Testis (tissue), 3 donors: Measurements from ENCODE around the gene CFAP20. TPM values are rescaled to one million over a fixed set of nuclear protein-coding genes. Genes with fewer than 3 reads are reported as not detected.

Experiments
- DNase-seq: peaks from one replicate; pipeline ENCODE4 v3.0.0-alpha.2; 2019
- H3K27ac ChIP-seq, 2 donors: fragments of 200-600 bp; sonication (generic); one replicate each; pipeline ENCODE4 v1.5.1; 2019
- H3K27me3 ChIP-seq: fragments of 200-600 bp; sonication (generic); one replicate; pipeline ENCODE4 v1.5.1; 2019
- H3K36me3 ChIP-seq: fragments of 200-600 bp; sonication (generic); one replicate; pipeline ENCODE4 v1.5.1; 2017; ENCODE audit warnings: low read depth; ENCODE audit errors: missing control alignments
- H3K4me1 ChIP-seq: fragments of 200-600 bp; sonication (generic); one replicate; pipeline ENCODE4 v1.5.1; 2019
- H3K4me3 ChIP-seq, 2 donors: fragments of 200-600 bp; sonication (generic); one replicate each; pipeline ENCODE4 v1.5.1; 2017 to 2019
- H3K9me3 ChIP-seq: fragments of 200-600 bp; sonication (generic); one replicate; pipeline ENCODE4 v1.5.1; 2017
- CTCF ChIP-seq, 3 experiments: fragments of 450-650 bp in 2 of 3; fragments of 200-600 bp in 1 of 3; sonication (generic) in 1 of 3; IDR thresholded peaks; one replicate each; pipeline ENCODE4 v1.5.1; 2016 to 2019; ENCODE audit warnings: antibody characterized with exemption in 3 of 3, mild to moderate bottlenecking in 2 of 3, moderate library complexity in 1 of 3
- POLR2A ChIP-seq: fragments of 450-650 bp; IDR thresholded peaks from one replicate; pipeline ENCODE4 v1.6.1; 2017; ENCODE audit warnings: antibody characterized with exemption, mild to moderate bottlenecking, moderate library complexity
- WGBS, 2 donors: methylation state at CpG; one replicate each; pipeline ENCODE4 v1.1.5; 2018; 5-methylcytosine and 5-hydroxymethylcytosine counted together
- intact Hi-C: fragments of 100-400 bp; cut with DNase I; formaldehyde crosslinking; loops from one replicate; pipeline ENCODE4 v1.15.1; 2023; ENCODE audit warnings: low total_unique reads
- polyA plus RNA-seq: library from polyadenylated mRNA; stranded (reverse); fragments of 350-450 nt; fragmentation: Illumina TruSeq; extraction: RNeasy Lipid Tissue Mini Kit (QIAGEN cat#74804); gene quantifications from one replicate; pipeline ENCODE4 v1.2.3, GENCODE V29; 2014; ENCODE audit warnings: low read depth, low replicate concordance; ENCODE audit not compliant: insufficient read depth
- total RNA-seq, 2 donors: library from RNA; depleted of rRNA; stranded (reverse); fragments of >200 nt; gene quantifications; one replicate each; pipeline ENCODE4 v1.2.3, GENCODE V29; 2016

CFAP20 gene
- total and polyA plus RNA-seq, 3 donors from 2014 or later: 91.5 to 98.6 (median 92.4) TPM

- no peak for DNase-seq
- intact Hi-C loops: no loop called here
- Histone ChIP-seq H3K9me3 (no peaks in the 10 kb centered on the region), H3K4me3 (no peak overlapping the region), H3K36me3 (no peaks in the 10 kb centered on the region), H3K4me1 (no peaks in the 10 kb centered on the region), H3K27me3 (no peaks in the 10 kb centered on the region), H3K27ac (no peak overlapping the region)
- TF ChIP-seq CTCF (IDR thresholded peaks at IDR 0.05): no peak
- no peak for TF ChIP-seq POLR2A
- WGBS, 2 donors: 62 to 100% methylated on average over 3 of the region's 3 CpGs
These were observed 31.7 kb upstream of the CFAP20 start for GRCh38 chr16:58160855-58161254.

GRCh38 chr16:58158725-58159124 is 29.5 kb upstream of the CFAP20 start:
- WGBS, 2 donors: 84 to 89% methylated on average over 3 of the region's 3 CpGs
- no peaks in the 10 kb centered on the region for H3K36me3 ChIP-seq

GRCh38 chr16:58157951-58158540 is 28.9 kb upstream of the CFAP20 start:
- intact Hi-C loops: no loop called here
- no peak overlapping the region for H3K27ac ChIP-seq
- DNase-seq: no peak
- H3K36me3 ChIP-seq: no peaks in the 10 kb centered on the region
- H3K4me3 ChIP-seq: no peak overlapping the region
- no peaks in the 10 kb centered on the region for H3K9me3 ChIP-seq
- TF ChIP-seq POLR2A (no peak), CTCF (IDR thresholded peaks at IDR 0.05) (no peak)
- H3K27me3 ChIP-seq: no peaks in the 10 kb centered on the region
- no peaks in the 10 kb centered on the region for H3K4me1 ChIP-seq
- 78 to 82% methylated on average over 29 of the region's 29 CpGs for WGBS, 2 donors

More at GRCh38 chr16:58158725-58159124, 29.5 kb upstream of the CFAP20 start:
- Histone ChIP-seq H3K27ac (no peak overlapping the region), H3K4me1 (no peaks in the 10 kb centered on the region), H3K4me3 (no peak overlapping the region), H3K27me3 (no peaks in the 10 kb centered on the region), H3K9me3 (no peaks in the 10 kb centered on the region)
- TF ChIP-seq CTCF (IDR thresholded peaks at IDR 0.05) (no peak), POLR2A (no peak)
- intact Hi-C loops: no loop called here
- no peak for DNase-seq

GRCh38 chr16:58157239-58157638 is 28.1 kb upstream of the CFAP20 start:
- H3K27ac ChIP-seq: no peak overlapping the region
- no peaks in the 10 kb centered on the region for H3K9me3 ChIP-seq
- no peaks in the 10 kb centered on the region for H3K27me3 ChIP-seq
- H3K4me1 ChIP-seq: no peaks in the 10 kb centered on the region
- no peaks in the 10 kb centered on the region for H3K36me3 ChIP-seq
- H3K4me3 ChIP-seq: no peak overlapping the region
- WGBS, 2 donors: 71 to 75% methylated on average over 2 of the region's 2 CpGs
- intact Hi-C loops: no loop called here
- TF ChIP-seq POLR2A (no peak), CTCF (IDR thresholded peaks at IDR 0.05) (no peak)
- no peak for DNase-seq

- 71 to 82% methylated on average over 2 of the region's 2 CpGs for WGBS, 2 donors
- H3K36me3 ChIP-seq: no peaks in the 10 kb centered on the region
- no peaks in the 10 kb centered on the region for H3K4me1 ChIP-seq
- no peaks in the 10 kb centered on the region for H3K27me3 ChIP-seq
- no peak overlapping the region for H3K27ac ChIP-seq
- intact Hi-C loops: no loop called here
- H3K4me3 ChIP-seq: no peak overlapping the region
- TF ChIP-seq CTCF (IDR thresholded peaks at IDR 0.05): no peak
- TF ChIP-seq POLR2A: no peak
- DNase-seq: no peak
- H3K9me3 ChIP-seq: no peaks in the 10 kb centered on the region
These were observed 26.7 kb upstream of the CFAP20 start for GRCh38 chr16:58155839-58156238.
